Measurements from ENCODE around the gene RTL3. TPM values are rescaled to one million over a fixed set of nuclear protein-coding genes. Genes with fewer than 3 reads are reported as not detected.

RTL3 gene, protein sequence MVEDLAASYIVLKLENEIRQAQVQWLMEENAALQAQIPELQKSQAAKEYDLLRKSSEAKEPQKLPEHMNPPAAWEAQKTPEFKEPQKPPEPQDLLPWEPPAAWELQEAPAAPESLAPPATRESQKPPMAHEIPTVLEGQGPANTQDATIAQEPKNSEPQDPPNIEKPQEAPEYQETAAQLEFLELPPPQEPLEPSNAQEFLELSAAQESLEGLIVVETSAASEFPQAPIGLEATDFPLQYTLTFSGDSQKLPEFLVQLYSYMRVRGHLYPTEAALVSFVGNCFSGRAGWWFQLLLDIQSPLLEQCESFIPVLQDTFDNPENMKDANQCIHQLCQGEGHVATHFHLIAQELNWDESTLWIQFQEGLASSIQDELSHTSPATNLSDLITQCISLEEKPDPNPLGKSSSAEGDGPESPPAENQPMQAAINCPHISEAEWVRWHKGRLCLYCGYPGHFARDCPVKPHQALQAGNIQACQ
- 0.18 TPM for polyA plus RNA-seq (2012; ENCODE audit: low read depth, missing spikeins)

GRCh38 chrX:78658845-78659744, at the start of gene RTL3:
TSS of gene RTL3 (minus strand) at chrX:78659328. CDS start at chrX:78658420, 908 bp downstream.
- DNase-seq (ENCODE audit: insufficient read length, low spot score), result no peak
- FAIRE-seq, result no peak
- TF ChIP-seq POLR2A (IDR thresholded peaks at IDR 0.05; ENCODE audit: low read depth, low read length), result no peak
- TF ChIP-seq TAF1 (IDR thresholded peaks at IDR 0.05; ENCODE audit: low read depth, low read length), result no peak
- TF ChIP-seq PAX5 (IDR thresholded peaks at IDR 0.05; ENCODE audit: insufficient read depth, low read length, severe bottlenecking), result no peak
- TF ChIP-seq POLR2AphosphoS5 (IDR thresholded peaks at IDR 0.05; ENCODE audit: low read depth, low read length), result no peak
- no peak for TF ChIP-seq SPI1 (IDR thresholded peaks at IDR 0.05; ENCODE audit: low read depth, low read length)
- no peak for TF ChIP-seq POU2F2 (IDR thresholded peaks at IDR 0.05; ENCODE audit: low read depth, low read length)

DNA sequence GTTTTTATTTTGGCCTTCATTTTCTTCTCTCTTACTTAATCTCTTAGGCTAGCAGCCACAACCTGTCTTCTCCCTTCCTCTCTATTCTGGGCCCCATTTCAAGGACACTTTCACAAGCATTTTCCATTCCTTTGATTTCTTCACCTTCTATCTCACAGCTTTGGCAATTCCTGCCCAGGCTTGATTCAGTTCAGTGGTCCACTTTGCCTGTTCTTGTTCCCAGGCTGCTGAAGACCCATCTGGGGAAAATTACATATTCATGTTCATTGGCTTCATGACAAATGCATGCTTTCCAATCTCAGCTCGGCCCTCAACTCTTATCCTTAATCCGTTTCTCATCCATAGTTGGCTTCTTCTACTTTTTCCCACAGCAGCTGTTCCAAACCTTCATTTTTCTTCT, 49.7 kb upstream of the RTL3 start:
- FAIRE-seq (no peak), DNase-seq (ENCODE audit: insufficient read length, low spot score) (no peak)
- TF ChIP-seq POLR2A (IDR thresholded peaks at IDR 0.05; ENCODE audit: low read depth, low read length), result no peak
- no peak for TF ChIP-seq PAX5 (IDR thresholded peaks at IDR 0.05; ENCODE audit: insufficient read depth, low read length, severe bottlenecking)
- no peak for TF ChIP-seq TAF1 (IDR thresholded peaks at IDR 0.05; ENCODE audit: low read depth, low read length)
- no peak for TF ChIP-seq SPI1 (IDR thresholded peaks at IDR 0.05; ENCODE audit: low read depth, low read length)
- TF ChIP-seq POU2F2 (IDR thresholded peaks at IDR 0.05; ENCODE audit: low read depth, low read length), result no peak
- TF ChIP-seq POLR2AphosphoS5 (IDR thresholded peaks at IDR 0.05; ENCODE audit: low read depth, low read length), result no peak

GRCh38 chrX:78708262-78708661, 49.1 kb upstream of the RTL3 start:
- FAIRE-seq (peak; percentile 43), DNase-seq (ENCODE audit: insufficient read length, low spot score) (no peak)
- no peak for TF ChIP-seq POLR2AphosphoS5 (IDR thresholded peaks at IDR 0.05; ENCODE audit: low read depth, low read length)
- no peak for TF ChIP-seq TAF1 (IDR thresholded peaks at IDR 0.05; ENCODE audit: low read depth, low read length)
- TF ChIP-seq POU2F2 (IDR thresholded peaks at IDR 0.05; ENCODE audit: low read depth, low read length), result no peak
- no peak for TF ChIP-seq POLR2A (IDR thresholded peaks at IDR 0.05; ENCODE audit: low read depth, low read length)
- TF ChIP-seq SPI1 (IDR thresholded peaks at IDR 0.05; ENCODE audit: low read depth, low read length), result no peak
- no peak for TF ChIP-seq PAX5 (IDR thresholded peaks at IDR 0.05; ENCODE audit: insufficient read depth, low read length, severe bottlenecking)

DNA sequence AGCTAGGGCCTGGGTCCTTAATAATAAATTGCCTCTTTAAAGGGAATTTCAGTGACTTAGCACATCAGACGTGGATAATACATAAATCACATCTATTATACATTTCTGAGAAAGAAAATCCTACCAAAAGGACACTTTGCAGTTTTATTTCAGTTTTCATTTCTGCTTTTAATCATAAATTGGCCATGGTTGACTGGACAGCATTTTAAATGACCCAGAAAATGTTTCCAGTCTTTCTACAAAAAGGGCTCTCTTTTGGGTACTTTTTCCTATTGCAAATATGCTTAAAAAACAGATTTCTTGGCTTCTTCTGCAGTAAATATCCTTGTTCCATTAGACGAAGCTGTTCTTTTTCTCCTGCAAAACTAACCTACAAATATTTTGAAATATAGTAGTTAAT, 46.9 kb upstream of the RTL3 start:
- TF ChIP-seq TAF1 (IDR thresholded peaks at IDR 0.05; ENCODE audit: low read depth, low read length), result no peak
- TF ChIP-seq PAX5 (IDR thresholded peaks at IDR 0.05; ENCODE audit: insufficient read depth, low read length, severe bottlenecking), result no peak
- no peak for TF ChIP-seq SPI1 (IDR thresholded peaks at IDR 0.05; ENCODE audit: low read depth, low read length)
- no peak for TF ChIP-seq POLR2A (IDR thresholded peaks at IDR 0.05; ENCODE audit: low read depth, low read length)
- TF ChIP-seq POLR2AphosphoS5 (IDR thresholded peaks at IDR 0.05; ENCODE audit: low read depth, low read length), result no peak
- TF ChIP-seq POU2F2 (IDR thresholded peaks at IDR 0.05; ENCODE audit: low read depth, low read length), result no peak
- DNase-seq (ENCODE audit: insufficient read length, low spot score) (no peak), FAIRE-seq (no peak)

- TF ChIP-seq POLR2AphosphoS5 (IDR thresholded peaks at IDR 0.05; ENCODE audit: low read depth, low read length) (no peak), POU2F2 (IDR thresholded peaks at IDR 0.05; ENCODE audit: low read depth, low read length) (no peak), PAX5 (IDR thresholded peaks at IDR 0.05; ENCODE audit: insufficient read depth, low read length, severe bottlenecking) (no peak)
- FAIRE-seq (peak; percentile 13), DNase-seq (ENCODE audit: insufficient read length, low spot score) (no peak)
These were observed 34.4 kb upstream of the RTL3 start for GRCh38 chrX:78693536-78693935.

GRCh38 chrX:78693012-78693411, 33.9 kb upstream of the RTL3 start:
- no peak for TF ChIP-seq POLR2A (IDR thresholded peaks at IDR 0.05; ENCODE audit: low read depth, low read length)
- DNase-seq (ENCODE audit: insufficient read length, low spot score) (no peak), FAIRE-seq (no peak)

DNA sequence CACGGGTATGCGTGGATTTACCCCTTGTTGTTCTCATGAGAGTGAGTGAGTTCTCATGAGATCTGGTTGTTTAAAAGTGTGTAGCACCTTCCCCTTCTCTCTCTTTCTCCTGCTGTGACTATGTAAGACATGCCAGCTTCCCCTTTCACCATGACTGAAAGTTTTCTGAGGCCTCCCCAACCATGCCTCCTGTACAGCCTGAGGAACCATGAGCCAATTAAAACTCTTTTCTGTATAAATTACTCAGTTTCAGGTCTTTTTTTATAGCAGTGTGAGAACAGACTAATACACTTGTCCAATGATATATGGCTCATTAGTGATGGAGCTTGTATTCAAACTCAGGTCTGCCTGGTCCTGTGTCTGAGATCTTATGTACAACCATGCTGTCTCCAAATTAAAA, 28.5 kb upstream of the RTL3 start:
- DNase-seq (ENCODE audit: insufficient read length, low spot score), result no peak
- TF ChIP-seq POU2F2 (IDR thresholded peaks at IDR 0.05; ENCODE audit: low read depth, low read length) (no peak), SPI1 (IDR thresholded peaks at IDR 0.05; ENCODE audit: low read depth, low read length) (peak; percentile 47)
- FAIRE-seq, result peak; percentile 85

DNA sequence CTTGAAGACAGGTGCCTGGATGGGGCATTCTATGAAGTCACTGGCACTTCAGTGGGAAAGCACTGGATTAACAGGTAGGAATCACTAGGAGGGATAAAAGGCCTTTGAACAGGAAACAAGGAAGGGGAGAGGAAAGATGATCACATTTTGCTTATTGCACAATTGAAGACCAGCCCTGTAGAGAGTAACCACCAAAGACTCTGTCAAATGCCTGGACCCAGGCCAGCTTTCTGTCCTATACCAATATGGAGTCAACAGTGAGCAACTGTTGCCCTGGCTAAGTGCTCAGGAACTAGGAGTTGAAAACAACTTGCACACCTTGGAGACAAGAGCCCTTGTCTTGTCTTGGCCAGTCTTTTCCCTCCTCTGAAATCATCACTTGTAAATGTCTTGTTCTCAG, 14.1 kb upstream of the RTL3 start:
- FAIRE-seq (peak; percentile 43), DNase-seq (ENCODE audit: insufficient read length, low spot score) (no peak)
- TF ChIP-seq POU2F2 (IDR thresholded peaks at IDR 0.05; ENCODE audit: low read depth, low read length) (no peak), POLR2AphosphoS5 (IDR thresholded peaks at IDR 0.05; ENCODE audit: low read depth, low read length) (no peak), TAF1 (IDR thresholded peaks at IDR 0.05; ENCODE audit: low read depth, low read length) (no peak), PAX5 (IDR thresholded peaks at IDR 0.05; ENCODE audit: insufficient read depth, low read length, severe bottlenecking) (no peak), POLR2A (IDR thresholded peaks at IDR 0.05; ENCODE audit: low read depth, low read length) (no peak), SPI1 (IDR thresholded peaks at IDR 0.05; ENCODE audit: low read depth, low read length) (no peak)

- FAIRE-seq (no peak), DNase-seq (ENCODE audit: insufficient read length, low spot score) (no peak)
- TF ChIP-seq PAX5 (IDR thresholded peaks at IDR 0.05; ENCODE audit: insufficient read depth, low read length, severe bottlenecking) (no peak), POLR2AphosphoS5 (IDR thresholded peaks at IDR 0.05; ENCODE audit: low read depth, low read length) (no peak)
These were observed 6.2 kb upstream of the RTL3 start for GRCh38 chrX:78665342-78665741.

DNA sequence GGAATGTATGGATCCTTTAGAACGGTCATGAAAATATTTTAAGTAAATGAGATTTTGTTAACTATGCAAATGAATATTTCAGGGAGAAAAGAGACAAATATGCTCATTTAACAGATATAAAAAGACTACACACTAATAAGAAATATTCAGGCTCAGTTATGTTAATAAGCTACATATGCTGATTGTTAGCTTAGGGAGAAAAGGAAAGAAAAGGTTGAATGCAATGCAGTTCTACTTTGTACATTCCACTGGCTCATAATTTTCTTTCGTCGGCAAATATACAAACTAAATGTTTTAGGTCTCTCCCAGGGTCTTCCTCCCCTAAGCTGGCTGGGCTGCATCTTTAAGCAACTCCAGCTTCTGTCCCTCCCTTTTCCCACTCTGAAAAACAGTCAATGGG, 2.7 kb upstream of the RTL3 start:
- DNase-seq (ENCODE audit: insufficient read length, low spot score) (no peak), FAIRE-seq (no peak)
- no peak for TF ChIP-seq POLR2AphosphoS5 (IDR thresholded peaks at IDR 0.05; ENCODE audit: low read depth, low read length)
- no peak for TF ChIP-seq POLR2A (IDR thresholded peaks at IDR 0.05; ENCODE audit: low read depth, low read length)
- no peak for TF ChIP-seq SPI1 (IDR thresholded peaks at IDR 0.05; ENCODE audit: low read depth, low read length)
- no peak for TF ChIP-seq TAF1 (IDR thresholded peaks at IDR 0.05; ENCODE audit: low read depth, low read length)

Data from GM12891 (cell line).